ENCODE results near the gene SPDL1.

The SPDL1 gene, protein sequence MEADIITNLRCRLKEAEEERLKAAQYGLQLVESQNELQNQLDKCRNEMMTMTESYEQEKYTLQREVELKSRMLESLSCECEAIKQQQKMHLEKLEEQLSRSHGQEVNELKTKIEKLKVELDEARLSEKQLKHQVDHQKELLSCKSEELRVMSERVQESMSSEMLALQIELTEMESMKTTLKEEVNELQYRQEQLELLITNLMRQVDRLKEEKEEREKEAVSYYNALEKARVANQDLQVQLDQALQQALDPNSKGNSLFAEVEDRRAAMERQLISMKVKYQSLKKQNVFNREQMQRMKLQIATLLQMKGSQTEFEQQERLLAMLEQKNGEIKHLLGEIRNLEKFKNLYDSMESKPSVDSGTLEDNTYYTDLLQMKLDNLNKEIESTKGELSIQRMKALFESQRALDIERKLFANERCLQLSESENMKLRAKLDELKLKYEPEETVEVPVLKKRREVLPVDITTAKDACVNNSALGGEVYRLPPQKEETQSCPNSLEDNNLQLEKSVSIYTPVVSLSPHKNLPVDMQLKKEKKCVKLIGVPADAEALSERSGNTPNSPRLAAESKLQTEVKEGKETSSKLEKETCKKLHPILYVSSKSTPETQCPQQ

DNA sequence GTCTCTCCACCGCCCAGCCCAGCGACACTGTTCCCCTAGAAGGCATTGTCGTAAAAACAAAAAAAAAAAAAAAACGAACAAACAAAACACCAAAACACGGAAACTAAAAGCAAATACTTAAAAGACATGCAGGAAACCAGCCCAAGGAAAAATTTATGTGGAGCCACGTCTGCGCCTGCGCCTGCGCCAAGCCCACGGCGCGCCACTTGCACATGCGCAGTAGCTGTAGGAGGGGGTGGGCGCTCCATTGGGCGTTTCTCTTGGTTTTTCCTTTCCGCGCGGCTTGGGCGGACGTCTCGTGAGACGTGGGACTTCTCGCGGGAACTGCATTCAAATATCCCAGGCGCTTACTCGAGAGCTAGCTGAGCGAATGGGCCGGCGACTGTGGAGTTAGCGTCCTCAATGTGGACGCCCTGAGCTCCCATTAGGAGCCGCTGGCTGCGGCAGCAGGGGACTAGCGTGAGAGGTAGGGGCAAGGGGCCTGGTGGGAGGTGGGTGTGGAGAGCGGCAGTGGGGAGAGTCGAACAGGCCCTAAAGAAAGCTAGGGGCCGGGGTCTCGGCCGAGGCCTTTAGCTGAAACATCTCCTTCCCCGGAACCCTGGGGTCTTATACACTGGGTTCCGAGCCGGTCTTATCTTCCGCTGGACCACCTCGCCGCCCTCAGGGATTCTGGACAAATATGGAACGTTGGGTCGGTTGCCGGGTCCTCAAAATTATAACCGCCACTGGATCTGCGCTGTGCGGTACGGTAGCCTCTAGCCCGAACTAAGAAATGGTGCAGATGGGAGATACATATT is at the start of gene SPDL1:
Gene SPDL1 (plus strand): TSS at position 350 of the 797 bp plus-strand sequence. CDS start 4,644 bp downstream, outside the sequence.
- H3K4me3 ChIP-seq (ENCODE audit: low read depth, low read length) = peak within 1 kb of the TSS; percentile 86
- TF ChIP-seq, protein P1, sequence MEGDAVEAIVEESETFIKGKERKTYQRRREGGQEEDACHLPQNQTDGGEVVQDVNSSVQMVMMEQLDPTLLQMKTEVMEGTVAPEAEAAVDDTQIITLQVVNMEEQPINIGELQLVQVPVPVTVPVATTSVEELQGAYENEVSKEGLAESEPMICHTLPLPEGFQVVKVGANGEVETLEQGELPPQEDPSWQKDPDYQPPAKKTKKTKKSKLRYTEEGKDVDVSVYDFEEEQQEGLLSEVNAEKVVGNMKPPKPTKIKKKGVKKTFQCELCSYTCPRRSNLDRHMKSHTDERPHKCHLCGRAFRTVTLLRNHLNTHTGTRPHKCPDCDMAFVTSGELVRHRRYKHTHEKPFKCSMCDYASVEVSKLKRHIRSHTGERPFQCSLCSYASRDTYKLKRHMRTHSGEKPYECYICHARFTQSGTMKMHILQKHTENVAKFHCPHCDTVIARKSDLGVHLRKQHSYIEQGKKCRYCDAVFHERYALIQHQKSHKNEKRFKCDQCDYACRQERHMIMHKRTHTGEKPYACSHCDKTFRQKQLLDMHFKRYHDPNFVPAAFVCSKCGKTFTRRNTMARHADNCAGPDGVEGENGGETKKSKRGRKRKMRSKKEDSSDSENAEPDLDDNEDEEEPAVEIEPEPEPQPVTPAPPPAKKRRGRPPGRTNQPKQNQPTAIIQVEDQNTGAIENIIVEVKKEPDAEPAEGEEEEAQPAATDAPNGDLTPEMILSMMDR (IDR thresholded peaks at IDR 0.05; ENCODE audit: insufficient read depth, low read length, missing control alignments) = no peak
- ChIA-PET POLR2A (interaction anchor here (0.6 to 1.4 kb wide), 4 partner anchors 12 to 935 kb away, joined by 3 to 19 read pairs (median 3); no protein-coding TSS in a partner anchor), CTCF (interaction anchor here (1.1 to 5.1 kb wide), 7 partner anchors 9 to 904 kb away, joined by 3 to 60 read pairs (median 6); partner anchors contain the start of gene INSYN2B)
- peak; percentile 75 for DNase-seq (ENCODE audit: low read depth, low spot score)

DNA sequence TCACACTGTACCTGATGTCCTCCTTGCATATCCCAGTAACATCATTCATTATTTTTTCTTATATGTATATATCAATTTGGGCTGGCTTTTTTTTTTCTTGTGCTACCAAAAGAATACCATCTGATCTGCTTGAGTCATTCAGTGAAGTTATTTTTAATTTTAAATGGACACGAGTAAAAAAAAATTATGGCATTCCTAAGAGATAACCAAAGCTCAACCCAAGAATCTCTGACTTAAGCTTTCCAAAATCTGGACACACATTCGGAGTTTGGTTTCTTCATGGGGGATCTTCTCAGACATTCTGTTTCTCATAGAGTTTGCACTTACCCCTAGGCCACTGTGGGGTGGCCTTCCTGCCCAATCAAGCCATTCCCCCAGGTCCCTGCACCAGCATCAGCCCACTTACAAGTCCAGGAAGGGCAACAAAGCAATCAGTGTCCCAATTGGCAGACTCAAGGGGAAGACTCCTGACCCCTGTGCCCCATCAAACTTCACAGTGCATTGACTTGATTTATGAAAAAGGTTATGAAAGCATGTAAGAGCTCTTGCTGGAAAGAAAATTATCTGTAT is 49.2 kb upstream of the SPDL1 start:
- ChIA-PET POLR2A (no interaction called here), CTCF (interaction anchor here (1.1 to 1.5 kb wide), 2 partner anchors 14 to 226 kb away, joined by 3 to 4 read pairs; no protein-coding TSS in a partner anchor)
- H3K4me3 ChIP-seq (ENCODE audit: low read depth, low read length) = no peak overlapping the region
- TF ChIP-seq, protein P1 (IDR thresholded peaks at IDR 0.05; ENCODE audit: insufficient read depth, low read length, missing control alignments) = no peak
- DNase-seq (ENCODE audit: low read depth, low spot score) = peak; percentile 36

DNA sequence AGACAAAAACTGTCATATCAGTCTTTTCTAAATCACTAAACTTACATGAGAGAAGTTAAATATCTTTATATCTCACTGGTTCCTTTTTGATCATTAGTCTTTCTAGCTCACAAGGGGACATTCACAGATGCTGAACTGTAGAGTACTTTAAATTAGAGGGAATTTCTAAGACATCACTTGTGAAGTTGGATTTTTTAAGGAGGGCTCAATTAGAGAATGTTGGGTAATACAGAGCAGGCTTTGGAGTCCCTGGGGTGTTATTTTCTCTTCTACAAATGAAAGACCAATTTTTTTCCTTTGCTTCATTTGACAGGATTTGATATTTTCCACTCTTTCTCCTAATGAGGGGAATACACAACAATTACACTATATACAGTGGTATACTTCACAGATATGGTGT is 48.6 kb upstream of the SPDL1 start:
- H3K4me3 ChIP-seq (ENCODE audit: low read depth, low read length) = no peak overlapping the region
- no peak for DNase-seq (ENCODE audit: low read depth, low spot score)
- ChIA-PET POLR2A (no interaction called here), CTCF (interaction anchor here (1.5 kb wide), 1 partner anchor 13 kb away, joined by 4 read pairs; no protein-coding TSS in a partner anchor)
- TF ChIP-seq, protein P1 (IDR thresholded peaks at IDR 0.05; ENCODE audit: insufficient read depth, low read length, missing control alignments) = no peak

DNA sequence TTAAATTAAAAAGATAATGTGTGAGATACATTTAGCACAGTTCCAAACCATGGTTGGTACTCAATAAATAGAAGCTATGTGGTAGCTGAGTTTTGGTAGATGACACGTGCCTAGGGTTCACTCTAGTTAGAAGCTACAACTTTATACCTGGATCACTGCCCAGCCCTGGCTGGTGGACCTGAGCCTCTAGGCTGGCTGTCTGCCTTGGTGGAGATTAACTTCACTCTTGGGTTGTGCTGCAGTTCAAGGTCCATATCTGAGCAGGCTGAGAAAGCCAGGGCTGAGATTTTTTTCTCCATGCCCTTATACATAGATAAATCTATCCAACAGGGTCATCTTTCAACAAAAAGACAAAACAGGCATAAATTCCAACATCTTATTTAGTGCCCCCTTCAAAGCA is 44.6 kb upstream of the SPDL1 start:
- TF ChIP-seq, protein P1 (IDR thresholded peaks at IDR 0.05; ENCODE audit: insufficient read depth, low read length, missing control alignments) = no peak
- ChIA-PET CTCF (interaction anchor here (1.4 kb wide), 1 partner anchor 9 kb away, joined by 6 read pairs; no protein-coding TSS in a partner anchor), POLR2A (no interaction called here)
- no peak overlapping the region for H3K4me3 ChIP-seq (ENCODE audit: low read depth, low read length)
- no peak for DNase-seq (ENCODE audit: low read depth, low spot score)

DNA sequence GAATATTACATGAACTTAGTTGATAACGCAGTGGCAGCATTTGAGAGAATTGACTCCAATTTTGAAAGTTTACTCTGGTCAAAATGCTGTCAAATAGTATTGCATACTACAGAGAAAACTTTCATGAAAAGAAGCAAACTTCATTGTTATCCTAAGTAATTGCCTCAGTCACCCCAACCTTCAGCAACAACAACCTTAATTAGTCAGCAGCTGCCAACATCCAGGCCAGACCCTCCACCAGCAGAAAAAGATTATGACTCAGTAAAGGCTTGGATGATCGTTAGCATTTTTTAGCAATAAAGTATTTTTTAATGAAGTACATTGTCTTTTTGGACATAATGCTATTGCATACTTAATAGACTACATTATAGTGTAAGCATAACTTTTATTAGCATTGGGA is 40.8 kb upstream of the SPDL1 start:
- CTCF ChIA-PET = interaction anchor here (0.8 to 1.7 kb wide), 3 partner anchors 240 to 555 kb away, joined by 3 to 5 read pairs (median 4); no protein-coding TSS in a partner anchor

More for the DNA sequence above, 40.8 kb upstream of the SPDL1 start:
- no peak overlapping the region for H3K4me3 ChIP-seq (ENCODE audit: low read depth, low read length)
- no peak for DNase-seq (ENCODE audit: low read depth, low spot score)
- POLR2A ChIA-PET = no interaction called here
- TF ChIP-seq, protein P1 (IDR thresholded peaks at IDR 0.05; ENCODE audit: insufficient read depth, low read length, missing control alignments) = no peak
